HFFc6 (cell line): ENCODE measurements around the gene TFPT. TPM values are rescaled to one million over a fixed set of nuclear protein-coding genes. Genes with fewer than 3 reads are reported as not detected.

Source experiments
- DNase-seq: peaks from one replicate; pipeline ENCODE4 v3.0.0-alpha.2; 2018
- H3K27ac Mint-ChIP-seq: 2 replicates; pipeline ENCODE4 v1.8.0; 2020; ENCODE audit warnings: mild to moderate bottlenecking, mixed read lengths
- H3K27me3 Mint-ChIP-seq: 2 replicates; pipeline ENCODE4 v1.8.0; 2021; ENCODE audit warnings: mild to moderate bottlenecking, moderate library complexity, mixed read lengths; ENCODE audit not compliant: insufficient read depth
- H3K36me3 Mint-ChIP-seq: 2 replicates; pipeline ENCODE4 v1.8.0; 2021; ENCODE audit warnings: low read depth, mixed read lengths
- H3K4me1 Mint-ChIP-seq: 2 replicates; pipeline ENCODE4 v1.8.0; 2020; ENCODE audit warnings: low read depth, mixed read lengths
- H3K4me3 Mint-ChIP-seq: 2 replicates; pipeline ENCODE4 v1.8.0; 2020; ENCODE audit warnings: mild to moderate bottlenecking, moderate library complexity, mixed read lengths
- H3K9me3 Mint-ChIP-seq: 2 replicates; pipeline ENCODE4 v1.8.0; 2020; ENCODE audit warnings: mild to moderate bottlenecking, mixed read lengths
- CTCF ChIP-seq: fragments of 200-600 bp; sonication (generic); IDR thresholded peaks from 2 replicates; pipeline ENCODE4 v1.5.0; 2021; ENCODE audit warnings: antibody characterized with exemption, mild to moderate bottlenecking
- total RNA-seq, 6 experiments: library from RNA; stranded (reverse); fragmentation: NEBNext Ultra II Directional; extraction: Animal tissue kit (Norgen Biotek cat#: 25700); gene quantifications; 2 replicates in 1 of 6; 3 replicates in 5 of 6; pipeline ENCODE4 v1.2.3, GENCODE V29; 2021

The TFPT gene
- total RNA-seq, 6 experiments from 2014 or later, result 9.3 to 15.4 (median 14.5) TPM

- peak overlapping the region; percentile 96 for H3K27ac Mint-ChIP-seq
- peaks cover 25% of the 10 kb centered on the region for H3K9me3 Mint-ChIP-seq
- H3K36me3 Mint-ChIP-seq, result peaks cover 30% of the 10 kb centered on the region
- no peak for DNase-seq
- peaks cover 39% of the 10 kb centered on the region for H3K4me1 Mint-ChIP-seq
- peak overlapping the region; percentile 91 for H3K4me3 Mint-ChIP-seq
- peaks cover 10% of the 10 kb centered on the region for H3K27me3 Mint-ChIP-seq
- no peak for TF ChIP-seq CTCF
Measured at GRCh38 chr19:54160854-54161253, 45.4 kb upstream of the TFPT start.

- H3K4me3 Mint-ChIP-seq, result peak overlapping the region; percentile 91
- no peak for TF ChIP-seq CTCF
Measured at GRCh38 chr19:54160182-54160811, 44.8 kb upstream of the TFPT start.

DNA sequence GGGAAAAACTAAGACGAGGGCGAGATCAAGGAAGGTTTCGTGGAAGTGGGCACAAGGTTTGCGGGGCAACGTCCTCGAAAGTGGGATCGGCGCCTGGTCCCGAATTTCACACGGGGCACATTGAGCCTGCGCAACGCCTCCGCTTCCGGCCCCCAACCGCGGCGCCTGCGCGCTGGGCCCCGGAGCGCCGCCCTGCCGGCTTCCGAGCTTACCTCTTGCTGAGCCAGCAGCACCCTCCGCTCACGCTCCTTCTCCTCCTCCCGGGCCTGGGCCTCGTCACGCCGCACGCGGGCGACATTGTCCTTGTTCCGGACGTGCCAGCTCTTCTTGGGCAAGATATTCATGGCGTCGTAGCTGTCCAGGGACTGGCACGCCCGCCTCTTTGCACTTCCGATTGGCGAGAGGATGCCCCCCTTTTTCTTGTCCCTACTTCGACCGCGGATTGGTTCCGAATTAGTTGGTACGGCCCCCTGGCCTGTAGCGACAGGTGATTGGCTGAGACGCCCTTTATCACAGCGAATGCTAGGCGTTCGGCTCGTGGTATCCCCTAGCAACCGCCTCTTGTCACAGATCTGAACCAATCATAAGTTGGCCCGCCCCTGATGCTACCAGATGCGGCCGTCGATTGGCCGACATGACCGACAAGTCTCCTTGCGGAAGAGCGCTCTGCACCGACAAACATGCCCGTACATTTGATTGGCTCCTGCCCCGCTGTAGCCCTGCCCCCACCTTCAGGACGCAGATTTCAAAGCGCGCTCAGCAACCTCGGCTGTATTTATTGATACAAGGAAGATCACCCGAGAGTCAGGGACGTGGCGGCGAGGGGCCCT is 44.1 kb upstream of the TFPT start, which contains the start of gene LENG1:
Gene LENG1, minus strand, starts transcription at position 370 of the 830 bp plus-strand sequence. Its CDS starts 26 bp downstream, at position 344.
- Mint-ChIP-seq H3K36me3 (peaks cover 33% of the 10 kb centered on the region), H3K4me1 (peaks cover 44% of the 10 kb centered on the region), H3K4me3 (peak within 1 kb of the TSS; percentile 91), H3K27me3 (peaks cover 11% of the 10 kb centered on the region), H3K27ac (peak within 1 kb of the TSS; percentile 96), H3K9me3 (peaks cover 18% of the 10 kb centered on the region)
- DNase-seq, result peak; percentile 100
- peak; percentile 64 for TF ChIP-seq CTCF

More at GRCh38 chr19:54160182-54160811, 44.8 kb upstream of the TFPT start:
- peaks cover 9% of the 10 kb centered on the region for H3K27me3 Mint-ChIP-seq
- peaks cover 30% of the 10 kb centered on the region for H3K36me3 Mint-ChIP-seq
- peaks cover 20% of the 10 kb centered on the region for H3K9me3 Mint-ChIP-seq
- no peak for DNase-seq
- peak overlapping the region; percentile 96 for H3K27ac Mint-ChIP-seq
- H3K4me1 Mint-ChIP-seq, result peaks cover 39% of the 10 kb centered on the region

DNA sequence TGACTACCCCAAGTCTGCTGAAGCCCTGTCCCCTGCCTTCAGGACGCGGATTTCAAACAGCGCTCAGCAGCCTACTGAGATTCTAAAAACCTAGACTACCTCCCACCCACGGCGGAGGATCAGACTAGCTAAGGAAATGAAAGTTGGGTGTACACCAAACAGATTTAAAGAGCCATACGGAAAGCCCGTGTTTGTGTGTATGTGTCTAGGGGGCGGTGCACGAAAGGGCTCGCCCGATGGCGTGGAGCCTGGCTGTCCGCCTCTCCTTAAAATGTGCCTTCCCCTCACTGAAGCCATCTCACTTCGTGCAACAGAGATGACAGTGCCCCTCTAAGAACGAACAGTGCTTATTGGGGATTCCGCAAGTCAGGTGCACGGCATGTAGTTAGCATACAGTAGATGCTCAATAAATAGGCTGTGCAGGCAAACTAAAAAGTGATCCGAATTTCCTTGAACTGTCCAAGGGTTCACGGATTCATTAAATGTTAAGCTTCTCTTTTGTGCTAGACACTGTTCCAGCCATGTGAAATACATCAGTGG is 43.4 kb upstream of the TFPT start:
- Mint-ChIP-seq H3K4me1 (peaks cover 51% of the 10 kb centered on the region), H3K4me3 (peak overlapping the region; percentile 91)

More for the DNA sequence above, 43.4 kb upstream of the TFPT start:
- Mint-ChIP-seq H3K9me3 (peaks cover 11% of the 10 kb centered on the region), H3K36me3 (peaks cover 37% of the 10 kb centered on the region), H3K27me3 (peaks cover 12% of the 10 kb centered on the region), H3K27ac (peak overlapping the region; percentile 96)
- DNase-seq, result peak; percentile 23
- TF ChIP-seq CTCF, result no peak
